Germinal center (tissue), 1 donor: Measurements from ENCODE around the gene CALM3.
"Not testable (repeated sequence)": the region's sequence is repeated elsewhere in the genome, so short reads cannot be mapped to it uniquely, and the experiment has no call there.

Experiments
- DNase-seq: peaks from one replicate; pipeline ENCODE4 v3.0.0; 2012; ENCODE audit warnings: mixed read lengths, low spot score

Gene CALM3

GRCh38 chr19:46601318-46602224 lies at the start of gene CALM3:
Gene CALM3 (plus strand): TSS chr19:46601330. CDS start chr19:46601435, 105 bp downstream.
- DNase-seq = peak; percentile 33

GRCh38 chr19:46552891-46553290 lies 48.2 kb upstream of the CALM3 start:
- DNase-seq = no peak

GRCh38 chr19:46554161-46554560 lies 47.0 kb upstream of the CALM3 start:
- no peak for DNase-seq

GRCh38 chr19:46555628-46556280 lies 45.4 kb upstream of the CALM3 start:
- no peak for DNase-seq

- DNase-seq = not testable (repeated sequence)
Measured at GRCh38 chr19:46556471-46556870, 44.7 kb upstream of the CALM3 start.

GRCh38 chr19:46559203-46559602 lies 41.9 kb upstream of the CALM3 start:
- DNase-seq = no peak

GRCh38 chr19:46559675-46560074 lies 41.5 kb upstream of the CALM3 start:
- DNase-seq = not testable (repeated sequence)

GRCh38 chr19:46564701-46565100 lies 36.4 kb upstream of the CALM3 start:
- DNase-seq = no peak

GRCh38 chr19:46571495-46571894 lies 29.6 kb upstream of the CALM3 start:
- no peak for DNase-seq

GRCh38 chr19:46573679-46574498 lies 27.2 kb upstream of the CALM3 start:
- DNase-seq = no peak

GRCh38 chr19:46574533-46574932 lies 26.6 kb upstream of the CALM3 start:
- DNase-seq = no peak

- no peak for DNase-seq
Measured at GRCh38 chr19:46578450-46578849, 22.7 kb upstream of the CALM3 start.

GRCh38 chr19:46579361-46579879 lies 21.7 kb upstream of the CALM3 start:
- DNase-seq = peak; percentile 63

GRCh38 chr19:46580247-46580646 lies 20.9 kb upstream of the CALM3 start:
- no peak for DNase-seq

GRCh38 chr19:46585539-46585938 lies 15.6 kb upstream of the CALM3 start:
- no peak for DNase-seq

GRCh38 chr19:46586294-46586693 lies 14.8 kb upstream of the CALM3 start:
- DNase-seq = no peak

- DNase-seq = no peak
Measured at GRCh38 chr19:46587861-46588260, 13.3 kb upstream of the CALM3 start.

GRCh38 chr19:46591254-46591653 lies 9.9 kb upstream of the CALM3 start:
- DNase-seq = no peak

GRCh38 chr19:46591870-46592269 lies 9.3 kb upstream of the CALM3 start:
- no peak for DNase-seq

GRCh38 chr19:46596008-46596407 lies 5.1 kb upstream of the CALM3 start:
- no peak for DNase-seq

GRCh38 chr19:46598372-46598917 lies 2.7 kb upstream of the CALM3 start:
- DNase-seq = no peak
